ENCODE data around the gene CCDC82.
"Not testable (repeated sequence)": the region's sequence is repeated elsewhere in the genome, so short reads cannot be mapped to it uniquely, and the experiment has no call there.

Gene CCDC82

DNA sequence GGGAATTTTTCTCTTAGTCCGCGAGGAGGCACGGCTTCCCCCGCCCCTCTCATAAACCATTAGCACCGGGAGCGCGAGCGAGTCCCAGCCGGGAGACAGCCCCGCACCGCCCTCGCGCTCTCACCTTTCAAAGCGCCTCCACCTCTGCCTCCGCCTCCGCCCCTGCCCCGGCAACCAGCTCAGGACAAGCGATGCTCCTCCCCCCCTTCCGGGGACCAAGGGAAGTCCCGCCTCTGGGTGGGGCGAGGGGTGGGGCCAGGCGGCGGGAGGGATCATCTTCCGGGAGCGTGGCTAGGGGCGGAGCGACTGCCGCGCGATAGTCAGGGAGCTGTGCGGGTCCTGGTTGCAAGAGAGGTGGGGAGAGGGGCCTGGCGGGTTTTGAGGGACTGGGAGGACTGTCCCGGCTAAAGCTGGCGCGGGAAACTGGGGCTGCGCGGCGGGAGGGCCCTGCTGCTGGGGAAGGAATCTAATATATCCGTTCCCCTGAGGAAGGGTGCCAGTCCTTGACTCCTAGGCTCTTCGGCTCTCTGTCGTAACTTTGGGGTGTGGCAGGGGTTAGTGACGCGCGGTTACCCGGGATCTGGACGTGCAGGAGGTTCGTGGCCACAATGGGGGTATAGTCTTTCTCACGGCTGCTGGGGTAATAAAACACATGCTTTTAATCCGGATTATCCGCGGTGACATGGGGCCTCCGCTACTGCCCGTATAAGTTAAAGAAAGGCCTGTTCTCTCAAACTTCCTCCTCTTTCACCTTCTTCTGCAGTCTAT, at the start of gene CCDC82, which contains the start of gene JRKL:
TSS of gene CCDC82 (minus strand) at position 193 of the 768 bp plus-strand sequence. CDS start 5,165 bp downstream, outside the sequence.
TSS of gene JRKL (plus strand) at position 294 of the 768 bp plus-strand sequence. CDS start 637 bp downstream, outside the sequence.
- DNase-seq (ENCODE audit: low read depth), result peak; percentile 72
- TF ChIP-seq, protein P1, sequence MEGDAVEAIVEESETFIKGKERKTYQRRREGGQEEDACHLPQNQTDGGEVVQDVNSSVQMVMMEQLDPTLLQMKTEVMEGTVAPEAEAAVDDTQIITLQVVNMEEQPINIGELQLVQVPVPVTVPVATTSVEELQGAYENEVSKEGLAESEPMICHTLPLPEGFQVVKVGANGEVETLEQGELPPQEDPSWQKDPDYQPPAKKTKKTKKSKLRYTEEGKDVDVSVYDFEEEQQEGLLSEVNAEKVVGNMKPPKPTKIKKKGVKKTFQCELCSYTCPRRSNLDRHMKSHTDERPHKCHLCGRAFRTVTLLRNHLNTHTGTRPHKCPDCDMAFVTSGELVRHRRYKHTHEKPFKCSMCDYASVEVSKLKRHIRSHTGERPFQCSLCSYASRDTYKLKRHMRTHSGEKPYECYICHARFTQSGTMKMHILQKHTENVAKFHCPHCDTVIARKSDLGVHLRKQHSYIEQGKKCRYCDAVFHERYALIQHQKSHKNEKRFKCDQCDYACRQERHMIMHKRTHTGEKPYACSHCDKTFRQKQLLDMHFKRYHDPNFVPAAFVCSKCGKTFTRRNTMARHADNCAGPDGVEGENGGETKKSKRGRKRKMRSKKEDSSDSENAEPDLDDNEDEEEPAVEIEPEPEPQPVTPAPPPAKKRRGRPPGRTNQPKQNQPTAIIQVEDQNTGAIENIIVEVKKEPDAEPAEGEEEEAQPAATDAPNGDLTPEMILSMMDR (IDR thresholded peaks at IDR 0.05; ENCODE audit: control insufficient read depth, extremely low read depth, insufficient read depth), result no peak
- H3K4me3 ChIP-seq (ENCODE audit: low read depth, low read length), result peak within 1 kb of the TSS; percentile 93

DNA sequence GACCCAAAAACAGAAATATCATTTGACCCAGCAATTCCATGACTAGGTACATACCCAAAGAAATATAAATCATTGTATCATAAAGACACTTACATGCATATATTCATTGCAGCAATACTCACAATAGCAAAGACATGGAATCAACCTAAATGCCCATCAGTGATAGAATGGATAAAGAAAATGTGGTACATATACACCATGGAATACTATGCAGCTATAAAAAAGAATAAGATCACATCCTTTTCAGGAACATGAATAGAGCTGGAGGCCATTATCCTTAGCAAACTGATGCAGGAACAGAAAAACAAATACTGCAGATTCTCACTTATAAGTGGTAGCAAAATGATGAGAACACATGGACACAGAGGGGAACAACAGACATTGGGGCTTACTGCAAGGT, 42.9 kb upstream of the CCDC82 start:
- DNase-seq (ENCODE audit: low read depth), result not testable (repeated sequence)

DNA sequence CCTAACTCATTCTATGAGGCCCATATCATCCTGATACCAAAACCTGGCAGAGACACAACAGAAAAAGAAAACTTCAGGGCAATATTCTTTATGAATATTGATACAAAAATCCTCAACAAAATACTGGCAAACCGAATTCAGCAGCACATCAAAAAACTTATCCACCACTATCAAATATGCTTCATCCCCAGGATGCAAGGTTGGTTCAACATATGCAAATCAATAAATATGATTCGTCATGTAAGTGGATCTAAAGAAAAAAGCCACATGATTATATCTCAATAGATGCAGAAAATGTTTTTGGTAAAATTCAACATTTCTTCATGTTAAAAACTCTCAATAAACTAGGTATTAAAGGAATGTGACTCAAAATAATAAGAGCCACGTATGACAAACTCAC, 41.0 kb upstream of the CCDC82 start:
- DNase-seq (ENCODE audit: low read depth), result no peak
- no peak overlapping the region for H3K4me3 ChIP-seq (ENCODE audit: low read depth, low read length)
- TF ChIP-seq, protein P1 (IDR thresholded peaks at IDR 0.05; ENCODE audit: control insufficient read depth, extremely low read depth, insufficient read depth), result no peak

More for the DNA sequence above, 42.9 kb upstream of the CCDC82 start:
- not testable (repeated sequence) for H3K4me3 ChIP-seq (ENCODE audit: low read depth, low read length)

DNA sequence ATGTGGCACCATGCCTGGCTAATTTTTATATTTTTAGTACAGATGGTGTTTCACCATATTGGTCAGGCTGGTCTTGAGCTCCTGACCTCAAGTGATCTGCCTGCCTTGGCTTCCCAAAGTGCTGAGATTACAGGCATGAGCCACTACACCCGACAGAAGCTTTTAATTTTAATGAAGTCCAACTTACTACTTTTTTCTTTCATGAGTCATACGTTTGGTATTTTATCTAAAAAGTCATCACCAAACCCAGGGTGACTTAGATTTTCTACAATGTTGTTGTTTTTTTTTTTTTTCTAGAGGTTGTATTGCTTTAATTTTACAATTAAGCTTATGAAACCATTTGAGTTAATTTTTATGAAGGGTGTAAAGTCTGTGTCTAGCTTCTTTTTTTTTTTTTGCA, 35.0 kb upstream of the CCDC82 start:
- TF ChIP-seq, protein P1 (IDR thresholded peaks at IDR 0.05; ENCODE audit: control insufficient read depth, extremely low read depth, insufficient read depth), result no peak
- H3K4me3 ChIP-seq (ENCODE audit: low read depth, low read length), result no peak overlapping the region
- no peak for DNase-seq (ENCODE audit: low read depth)

DNA sequence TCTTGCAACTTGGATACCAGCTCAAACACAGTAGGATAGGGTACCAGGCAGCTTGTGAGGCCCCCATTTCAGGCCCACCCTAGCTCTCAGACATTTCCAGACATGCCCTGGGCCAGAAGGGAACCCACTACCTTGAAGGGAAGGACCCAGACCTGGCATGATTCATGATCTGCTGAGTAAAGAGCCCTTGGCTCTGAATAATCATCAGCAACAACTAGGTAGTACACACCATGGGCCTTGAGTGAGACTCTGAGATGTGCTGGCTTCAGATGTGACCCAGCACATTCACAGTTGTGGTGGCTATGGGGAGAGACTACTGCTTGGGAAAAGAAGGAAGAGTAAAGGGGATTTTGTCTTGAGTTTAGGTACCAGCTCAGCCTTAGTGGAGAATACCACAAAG, 23.7 kb upstream of the CCDC82 start:
- TF ChIP-seq, protein P1 (IDR thresholded peaks at IDR 0.05; ENCODE audit: control insufficient read depth, extremely low read depth, insufficient read depth), result no peak
- no peak overlapping the region for H3K4me3 ChIP-seq (ENCODE audit: low read depth, low read length)
- DNase-seq (ENCODE audit: low read depth), result no peak

DNA sequence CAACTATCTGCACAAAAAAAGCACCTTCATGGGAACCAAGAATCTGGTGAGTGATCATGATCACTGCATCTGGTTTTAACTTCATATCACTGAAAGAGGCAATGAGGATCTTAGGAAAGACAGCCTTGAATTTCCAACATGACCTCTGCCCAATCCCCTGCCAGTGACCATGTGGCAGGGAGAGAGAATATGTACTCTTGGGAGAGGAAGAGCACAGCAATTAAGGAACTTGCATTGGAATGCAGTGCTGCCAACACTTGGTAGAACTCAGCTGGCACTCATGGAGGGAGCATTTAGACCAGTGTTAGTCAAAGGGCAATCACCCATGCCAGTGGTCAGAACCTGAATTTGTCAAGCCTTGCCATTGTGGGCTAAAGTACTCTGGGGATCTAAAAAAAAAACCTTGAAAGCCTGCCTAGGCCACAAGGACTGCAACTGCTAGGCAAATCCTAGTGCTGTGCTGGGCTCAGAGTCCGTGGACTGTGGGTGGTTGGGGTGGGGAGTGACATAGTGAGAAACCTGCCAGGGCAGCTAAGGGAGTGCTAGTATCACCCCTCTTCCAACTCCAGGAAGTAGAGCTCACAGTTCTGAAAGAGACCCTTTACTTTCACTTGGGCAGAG, 23.2 kb upstream of the CCDC82 start:
- TF ChIP-seq, protein P1 (IDR thresholded peaks at IDR 0.05; ENCODE audit: control insufficient read depth, extremely low read depth, insufficient read depth), result no peak
- no peak for DNase-seq (ENCODE audit: low read depth)
- H3K4me3 ChIP-seq (ENCODE audit: low read depth, low read length), result no peak overlapping the region

DNA sequence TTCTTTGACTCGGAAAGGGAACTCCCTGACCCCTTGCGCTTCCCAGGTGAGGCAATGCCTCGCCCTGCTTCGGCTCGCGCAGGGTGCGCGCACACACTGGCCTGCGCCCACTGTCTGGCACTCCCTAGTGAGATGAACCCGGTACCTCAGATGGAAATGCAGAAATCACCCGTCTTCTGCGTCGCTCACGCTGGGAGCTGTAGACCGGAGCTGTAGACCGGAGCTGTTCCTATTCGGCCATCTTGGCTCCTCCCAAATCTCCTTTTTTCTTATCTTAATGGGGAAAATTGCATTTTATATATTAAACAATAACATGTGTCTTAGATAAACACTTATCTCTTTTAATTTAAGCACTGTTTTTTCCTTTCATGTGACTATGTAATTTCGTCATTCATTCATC, 21.7 kb upstream of the CCDC82 start:
- DNase-seq (ENCODE audit: low read depth), result not testable (repeated sequence)
- H3K4me3 ChIP-seq (ENCODE audit: low read depth, low read length), result peak overlapping the region; percentile 37

DNA sequence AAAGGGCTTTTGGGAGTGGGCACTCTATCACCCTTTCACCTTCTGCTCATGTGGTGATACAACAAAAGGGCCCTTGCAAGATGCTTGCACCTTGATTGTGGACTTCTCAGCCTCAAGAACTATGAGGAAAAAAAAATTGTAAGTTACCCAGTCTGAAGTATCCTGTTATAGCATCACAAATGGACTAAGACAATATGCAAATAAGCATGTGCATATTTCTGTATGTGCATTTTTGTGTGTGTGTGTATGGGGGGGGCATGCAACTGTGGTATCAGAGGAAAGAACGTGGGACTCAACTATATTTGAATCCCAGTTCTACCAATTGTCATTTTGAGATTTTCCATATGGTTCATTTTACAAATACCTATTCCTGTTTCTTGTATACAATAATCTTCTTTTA, 11.0 kb upstream of the CCDC82 start:
- no peak for DNase-seq (ENCODE audit: low read depth)
- H3K4me3 ChIP-seq (ENCODE audit: low read depth, low read length), result no peak overlapping the region
- TF ChIP-seq, protein P1 (IDR thresholded peaks at IDR 0.05; ENCODE audit: control insufficient read depth, extremely low read depth, insufficient read depth), result no peak

Measured in LNCaP clone FGC (cell line).